Spleen (tissue), 11 donors: ENCODE data around the gene OR6B3. TPM values are rescaled to one million over a fixed set of nuclear protein-coding genes. Genes with fewer than 3 reads are reported as not detected.

Experiments used
- DNase-seq: peaks from one replicate; pipeline ENCODE4 v3.0.0-alpha.2; 2020
- H3K27ac ChIP-seq, 8 donors: fragments of 200-600 bp; sonication (generic) in 7 of 8; 1 replicate in 4 of 8; 2 replicates in 4 of 8; pipeline versions ENCODE4 v1.5.0 to v1.8.0; 2016 to 2021; ENCODE audit warnings: inconsistent platforms in 4 of 8, mild to moderate bottlenecking in 4 of 8, moderate library complexity in 1 of 8
- H3K27me3 ChIP-seq, 7 donors: fragments of 200-600 bp; sonication (generic) in 6 of 7; replicated peaks in 1 of 7; 1 replicate in 4 of 7; 2 replicates in 3 of 7; pipeline versions ENCODE4 v1.5.0 to v1.8.0; 2016 to 2021; ENCODE audit warnings: inconsistent platforms in 3 of 7, mild to moderate bottlenecking in 1 of 7
- H3K36me3 ChIP-seq, 6 donors: fragments of 200-600 bp; sonication (generic) in 5 of 6; 1 replicate in 4 of 6; 2 replicates in 2 of 6; pipeline versions ENCODE4 v1.5.0 to v1.8.0; 2016 to 2021; ENCODE audit warnings: inconsistent platforms in 2 of 6
- H3K4me1 ChIP-seq, 6 donors: fragments of 200-600 bp; sonication (generic) in 5 of 6; 1 replicate in 3 of 6; 2 replicates in 3 of 6; pipeline versions ENCODE4 v1.5.0 to v1.8.0; 2016 to 2021; ENCODE audit warnings: inconsistent platforms in 3 of 6
- H3K4me3 ChIP-seq, 8 donors: fragments of 200-600 bp; sonication (generic) in 7 of 8; 1 replicate in 4 of 8; 2 replicates in 4 of 8; pipeline versions ENCODE4 v1.5.0 to v1.8.0; 2016 to 2021; ENCODE audit warnings: inconsistent platforms in 4 of 8, mild to moderate bottlenecking in 4 of 8, moderate library complexity in 2 of 8
- H3K9me3 ChIP-seq, 8 donors: fragments of 200-600 bp; sonication (generic) in 7 of 8; 1 replicate in 4 of 8; 2 replicates in 4 of 8; pipeline versions ENCODE4 v1.5.0 to v1.8.0; 2016 to 2021; ENCODE audit warnings: inconsistent platforms in 4 of 8
- POLR2A ChIP-seq, 3 donors: fragments of 450-650 bp; IDR thresholded peaks; one replicate each; pipeline ENCODE4 v1.5.1; 2017; ENCODE audit warnings: antibody characterized with exemption in 3 of 3, mild to moderate bottlenecking in 1 of 3
- POLR2AphosphoS5 ChIP-seq, 3 donors: sonication (generic); formaldehyde crosslinking; IDR thresholded peaks; one replicate each; pipeline ENCODE4 v1.5.1; 2017; ENCODE audit warnings: antibody characterized with exemption in 3 of 3
- WGBS, 5 donors: extraction: QIAGEN DNeasy Blood & Tissue Kit in 3 of 5; methylation state at CpG; one replicate each; pipeline versions ENCODE4 v1.1.5 to v1.1.7; 2013 to 2018; 5-methylcytosine and 5-hydroxymethylcytosine counted together
- intact Hi-C: fragments of 100-400 bp; cut with DNase I; formaldehyde crosslinking; loops from one replicate; pipeline ENCODE4 v1.15.0; 2023; ENCODE audit warnings: low total_unique reads
- polyA plus RNA-seq, 3 donors: library from polyadenylated mRNA; stranded (reverse); fragments of 200-250 nt; gene quantifications; one replicate each; pipeline ENCODE4 v1.2.1, GENCODE V29; 2013
- total RNA-seq, 7 donors: library from RNA; depleted of rRNA in 3 of 7; stranded (reverse); fragments of >200 nt in 3 of 7; fragmentation: NEBNext Ultra II Directional in 4 of 7; extraction: Animal tissue kit (Norgen Biotek cat#: 25700) in 4 of 7; gene quantifications; one replicate each; pipeline versions ENCODE4 v1.1.0 to v1.2.1, GENCODE V29; 2016 to 2021
- TF ChIP-seq, protein P1 (sequence below), 11 experiments: fragments of 200-600 bp in 7 of 11; fragments of 450-650 bp in 4 of 11; sonication (generic) in 4 of 11; IDR thresholded peaks in 8 of 11; conservative IDR thresholded peaks in 3 of 11; 1 replicate in 7 of 11; 2 replicates in 4 of 11; pipeline versions ENCODE4 v1.4.0 to v1.8.0; 2016 to 2021; ENCODE audit warnings: antibody characterized with exemption in 11 of 11, inconsistent platforms in 4 of 11, mild to moderate bottlenecking in 1 of 11
- donor health status: healthy with polysubstance abuse.
- donor health status: DM: no; HTN: no; CAD: no; lungs with moderate emphysema.
- donor health status: DM: no; HTN: no; CAD: no.
- donor health status: Bipolar disorder and iron deficiency.
- donor health status: healthy.
- donor health status: DM: no; HTN: no; CAD: no.
- donor health status: DM: yes; HTN: yes; CAD: no.

Gene OR6B3
- total and polyA plus RNA-seq, 10 donors = not detected

DNA sequence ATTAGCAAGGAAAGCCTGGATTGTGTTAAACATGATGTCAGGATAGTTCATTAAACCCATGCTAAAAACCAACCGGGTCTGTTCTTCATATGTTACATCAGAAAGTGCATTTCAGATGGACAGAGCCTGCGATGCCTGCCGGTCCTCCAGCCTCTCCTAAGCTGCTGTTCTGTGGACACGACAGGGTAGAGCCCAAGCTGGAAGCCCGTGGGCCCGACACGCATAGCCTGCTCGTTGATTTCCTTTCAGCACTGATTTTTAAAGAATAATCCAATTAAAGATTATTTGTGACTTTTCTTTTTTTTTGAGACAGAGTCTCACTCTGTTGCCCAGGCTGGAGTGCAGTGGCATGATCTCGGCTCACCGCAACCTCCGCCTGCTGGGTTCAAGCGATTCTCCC, 797 bp downstream of the OR6B3 start:
- intact Hi-C loops = no loop called here
- Histone ChIP-seq H3K4me1 (no peaks in the 10 kb centered on the region), H3K27me3 (peaks cover 0 to 76% (median 20%) of the 10 kb centered on the region in 7 donors), H3K36me3 (no peaks in the 10 kb centered on the region), H3K27ac (no peak overlapping the region), H3K4me3 (no peak overlapping the region), H3K9me3 (no peaks in the 10 kb centered on the region)
- DNase-seq = no peak
- WGBS, 5 donors = 83 to 87% (median 84%) methylated on average over 12 of the region's 12 CpGs
- TF ChIP-seq POLR2A (IDR thresholded peaks at IDR 0.05) = no peak
- TF ChIP-seq POLR2AphosphoS5 (IDR thresholded peaks at IDR 0.05) = no peak
- TF ChIP-seq, protein P1, sequence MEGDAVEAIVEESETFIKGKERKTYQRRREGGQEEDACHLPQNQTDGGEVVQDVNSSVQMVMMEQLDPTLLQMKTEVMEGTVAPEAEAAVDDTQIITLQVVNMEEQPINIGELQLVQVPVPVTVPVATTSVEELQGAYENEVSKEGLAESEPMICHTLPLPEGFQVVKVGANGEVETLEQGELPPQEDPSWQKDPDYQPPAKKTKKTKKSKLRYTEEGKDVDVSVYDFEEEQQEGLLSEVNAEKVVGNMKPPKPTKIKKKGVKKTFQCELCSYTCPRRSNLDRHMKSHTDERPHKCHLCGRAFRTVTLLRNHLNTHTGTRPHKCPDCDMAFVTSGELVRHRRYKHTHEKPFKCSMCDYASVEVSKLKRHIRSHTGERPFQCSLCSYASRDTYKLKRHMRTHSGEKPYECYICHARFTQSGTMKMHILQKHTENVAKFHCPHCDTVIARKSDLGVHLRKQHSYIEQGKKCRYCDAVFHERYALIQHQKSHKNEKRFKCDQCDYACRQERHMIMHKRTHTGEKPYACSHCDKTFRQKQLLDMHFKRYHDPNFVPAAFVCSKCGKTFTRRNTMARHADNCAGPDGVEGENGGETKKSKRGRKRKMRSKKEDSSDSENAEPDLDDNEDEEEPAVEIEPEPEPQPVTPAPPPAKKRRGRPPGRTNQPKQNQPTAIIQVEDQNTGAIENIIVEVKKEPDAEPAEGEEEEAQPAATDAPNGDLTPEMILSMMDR (IDR thresholded peaks at IDR 0.05 in 8 of 11, conservative IDR thresholded peaks at IDR 0.05 in 3 of 11) = no peak

DNA sequence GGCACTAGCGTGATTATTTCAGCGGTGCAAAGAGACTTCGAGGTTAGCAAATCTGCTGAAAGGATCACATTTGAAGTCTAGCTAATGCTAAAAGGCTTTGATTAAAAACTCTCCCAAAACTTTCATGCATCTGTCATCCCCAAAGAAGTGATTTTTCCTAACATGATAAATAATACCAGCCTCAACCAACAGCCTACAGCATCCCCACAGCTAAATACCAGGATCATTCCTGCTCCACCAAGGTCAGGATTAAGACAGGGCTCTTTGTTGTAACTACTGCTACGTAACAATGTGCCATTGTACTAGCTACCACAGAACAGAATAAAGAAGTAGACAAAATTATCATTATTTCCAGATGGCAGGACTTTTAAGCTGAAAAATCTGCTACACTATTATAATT, 1.6 kb downstream of the OR6B3 start:
- WGBS, 5 donors = 73 to 85% (median 82%) methylated on average over 4 of the region's 4 CpGs
- Histone ChIP-seq H3K36me3 (no peaks in the 10 kb centered on the region), H3K27ac (no peak overlapping the region), H3K27me3 (peaks cover 0 to 76% (median 19%) of the 10 kb centered on the region in 7 donors), H3K4me1 (no peaks in the 10 kb centered on the region), H3K9me3 (no peaks in the 10 kb centered on the region), H3K4me3 (no peak overlapping the region)
- DNase-seq = no peak
- TF ChIP-seq POLR2A (IDR thresholded peaks at IDR 0.05) (no peak), POLR2AphosphoS5 (IDR thresholded peaks at IDR 0.05) (no peak)
- TF ChIP-seq, protein P1 (IDR thresholded peaks at IDR 0.05 in 8 of 11, conservative IDR thresholded peaks at IDR 0.05 in 3 of 11) = no peak
- intact Hi-C loops = no loop called here

DNA sequence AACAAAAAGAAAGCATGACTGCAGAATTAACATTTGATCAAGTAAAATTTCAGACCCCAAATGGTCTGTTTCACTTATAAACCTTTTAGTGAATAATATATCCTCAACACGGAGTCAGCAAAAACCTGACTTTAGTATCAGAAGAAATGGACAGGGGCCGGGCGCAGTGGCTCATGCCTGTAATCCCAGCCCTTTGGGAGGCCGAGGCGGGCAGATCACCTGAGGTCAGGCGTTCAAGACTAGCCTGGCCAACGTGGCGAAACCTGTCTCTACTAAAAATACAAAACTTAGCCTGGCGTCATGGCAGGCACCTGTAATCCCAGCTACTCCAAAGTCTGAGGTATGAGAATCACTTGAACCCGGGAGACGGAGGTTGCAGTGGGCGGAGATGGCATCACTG, 3.0 kb downstream of the OR6B3 start:
- WGBS, 5 donors = 80 to 87% (median 85%) methylated on average over 12 of the region's 12 CpGs
- intact Hi-C loops = no loop called here
- H3K27me3 ChIP-seq = peaks cover 0 to 71% (median 10%) of the 10 kb centered on the region in 7 donors
- H3K4me3 ChIP-seq = no peak overlapping the region
- no peaks in the 10 kb centered on the region for H3K4me1 ChIP-seq
- no peak for DNase-seq
- no peak overlapping the region for H3K27ac ChIP-seq
- no peaks in the 10 kb centered on the region for H3K36me3 ChIP-seq
- no peak for TF ChIP-seq POLR2A (IDR thresholded peaks at IDR 0.05)
- TF ChIP-seq, protein P1 (IDR thresholded peaks at IDR 0.05 in 8 of 11, conservative IDR thresholded peaks at IDR 0.05 in 3 of 11) = no peak
- TF ChIP-seq POLR2AphosphoS5 (IDR thresholded peaks at IDR 0.05) = no peak
- no peaks in the 10 kb centered on the region for H3K9me3 ChIP-seq

DNA sequence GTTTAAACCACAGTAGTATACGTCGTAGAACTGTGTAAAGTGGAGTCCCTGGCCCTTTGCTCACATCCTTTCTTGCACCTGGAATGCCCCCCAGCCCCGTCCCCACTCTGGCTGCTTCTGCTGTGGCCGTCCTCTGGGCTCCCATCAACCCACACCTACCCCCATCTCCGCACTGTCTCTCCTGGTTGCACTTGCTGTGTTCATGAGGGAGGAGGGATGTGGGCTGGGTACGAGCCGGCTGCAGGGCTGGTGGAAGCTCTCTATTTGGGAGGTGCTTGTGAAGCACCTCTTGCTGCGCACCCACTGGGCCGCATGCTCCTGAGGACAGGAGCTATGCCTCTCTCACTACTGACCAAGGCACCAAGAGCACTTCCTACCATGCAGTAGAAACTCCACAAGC, 5.1 kb downstream of the OR6B3 start:
- intact Hi-C loops = no loop called here
- no peak overlapping the region for H3K27ac ChIP-seq
- no peaks in the 10 kb centered on the region for H3K36me3 ChIP-seq

More for the DNA sequence above, 5.1 kb downstream of the OR6B3 start:
- DNase-seq = no peak
- Histone ChIP-seq H3K4me1 (no peaks in the 10 kb centered on the region), H3K4me3 (no peak overlapping the region), H3K9me3 (no peaks in the 10 kb centered on the region), H3K27me3 (peaks cover 0 to 63% (median 7%) of the 10 kb centered on the region in 7 donors)
- WGBS, 5 donors = 69 to 81% (median 78%) methylated on average over 9 of the region's 9 CpGs
- TF ChIP-seq, protein P1 (IDR thresholded peaks at IDR 0.05 in 8 of 11, conservative IDR thresholded peaks at IDR 0.05 in 3 of 11) = no peak
- no peak for TF ChIP-seq POLR2A (IDR thresholded peaks at IDR 0.05)
- TF ChIP-seq POLR2AphosphoS5 (IDR thresholded peaks at IDR 0.05) = no peak
